ENCODE data around the gene ZNF516.
A peak's percentile ranks its signal among the peaks of the same experiment; 100 is the strongest.

Gene ZNF516

DNA sequence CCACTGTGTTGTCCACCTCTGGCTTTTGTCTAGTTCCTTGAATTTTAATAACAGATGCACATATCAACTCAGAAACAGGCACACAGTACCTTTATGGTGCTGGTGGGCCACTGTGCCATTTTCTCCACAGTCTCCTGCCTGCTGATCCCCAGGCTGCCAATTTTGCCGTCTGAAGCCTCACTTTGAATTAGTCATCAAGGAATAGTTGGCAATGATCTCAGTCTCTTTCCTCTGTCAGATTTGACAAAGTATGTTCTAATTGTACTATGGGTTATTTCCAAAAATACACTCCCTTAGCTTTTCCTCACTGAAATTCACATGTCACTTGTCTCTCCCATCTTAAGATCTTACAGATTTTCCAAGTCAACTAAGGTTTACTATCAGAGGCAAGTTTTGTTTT, 140.7 kb downstream of the ZNF516 start:
- no peak for DNase-seq

DNA sequence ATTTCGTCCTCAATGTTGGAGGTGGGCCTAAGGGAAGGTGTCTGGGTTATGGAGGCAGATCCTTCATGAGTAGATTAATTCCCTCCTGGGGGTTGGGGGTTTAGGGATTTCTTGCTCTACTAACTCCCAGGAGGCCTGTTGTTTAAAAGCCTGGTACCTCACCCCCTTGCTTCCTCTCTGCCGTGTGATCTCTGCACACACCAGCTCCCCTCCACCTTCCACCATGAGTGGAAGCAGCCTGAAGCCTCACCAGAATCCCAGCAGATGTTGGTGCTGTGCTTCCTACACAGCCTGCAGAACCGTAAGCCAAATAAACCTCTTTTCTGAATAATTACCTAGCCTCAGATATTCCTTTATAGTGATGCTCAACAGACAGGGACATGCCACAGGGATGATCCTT, 141.5 kb downstream of the ZNF516 start:
- DNase-seq, result no peak

DNA sequence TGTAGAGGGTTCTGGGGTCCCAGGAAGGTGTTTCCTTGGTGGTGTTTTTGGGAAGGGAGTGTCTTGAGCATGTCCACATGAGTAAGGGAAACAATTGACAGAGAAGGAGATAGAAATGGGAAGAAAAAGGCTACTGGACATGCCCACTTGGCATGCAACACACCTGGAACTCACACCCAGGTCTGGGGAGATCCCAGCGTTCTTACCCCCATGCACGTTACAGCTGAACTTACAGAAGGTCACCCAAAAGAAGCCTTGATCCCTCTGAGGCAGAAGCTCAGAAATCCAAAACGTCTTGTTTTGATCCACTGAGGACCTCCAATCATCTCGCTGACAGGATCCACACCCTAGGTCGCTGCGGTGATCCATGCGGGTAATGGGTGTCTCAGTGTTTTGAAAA, 142.0 kb downstream of the ZNF516 start:
- no peak for DNase-seq

DNA sequence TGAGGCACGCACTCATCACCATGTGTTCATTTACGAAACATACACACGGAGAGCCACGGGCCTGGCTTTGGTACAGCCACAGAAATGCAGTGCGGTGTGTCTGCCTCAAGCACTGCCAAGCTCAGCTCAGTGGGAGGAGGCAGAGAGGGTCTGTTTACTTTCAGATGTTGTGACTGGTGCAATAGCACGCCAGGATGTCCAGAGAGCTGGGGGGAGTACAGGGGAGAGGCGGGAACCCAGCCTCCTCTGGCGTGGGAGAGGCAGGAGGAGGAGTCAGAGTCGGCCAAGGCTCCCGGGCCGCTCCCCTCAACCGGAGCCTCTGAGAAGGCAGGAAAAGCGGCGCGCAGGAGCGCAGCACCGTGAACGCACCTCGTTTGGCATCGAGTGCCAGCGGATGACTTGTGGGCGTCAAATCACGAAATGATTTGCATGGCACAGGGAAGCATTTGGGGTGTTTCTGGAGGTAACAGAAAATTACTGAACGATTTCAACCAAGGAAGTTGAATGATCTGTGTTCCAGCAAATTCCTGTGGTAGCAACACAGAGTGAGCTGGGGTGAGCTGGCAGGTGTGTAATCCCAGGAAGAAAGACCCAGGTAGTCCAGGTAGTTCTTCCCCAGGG, 143.0 kb downstream of the ZNF516 start:
- DNase-seq, result peak; percentile 77

DNA sequence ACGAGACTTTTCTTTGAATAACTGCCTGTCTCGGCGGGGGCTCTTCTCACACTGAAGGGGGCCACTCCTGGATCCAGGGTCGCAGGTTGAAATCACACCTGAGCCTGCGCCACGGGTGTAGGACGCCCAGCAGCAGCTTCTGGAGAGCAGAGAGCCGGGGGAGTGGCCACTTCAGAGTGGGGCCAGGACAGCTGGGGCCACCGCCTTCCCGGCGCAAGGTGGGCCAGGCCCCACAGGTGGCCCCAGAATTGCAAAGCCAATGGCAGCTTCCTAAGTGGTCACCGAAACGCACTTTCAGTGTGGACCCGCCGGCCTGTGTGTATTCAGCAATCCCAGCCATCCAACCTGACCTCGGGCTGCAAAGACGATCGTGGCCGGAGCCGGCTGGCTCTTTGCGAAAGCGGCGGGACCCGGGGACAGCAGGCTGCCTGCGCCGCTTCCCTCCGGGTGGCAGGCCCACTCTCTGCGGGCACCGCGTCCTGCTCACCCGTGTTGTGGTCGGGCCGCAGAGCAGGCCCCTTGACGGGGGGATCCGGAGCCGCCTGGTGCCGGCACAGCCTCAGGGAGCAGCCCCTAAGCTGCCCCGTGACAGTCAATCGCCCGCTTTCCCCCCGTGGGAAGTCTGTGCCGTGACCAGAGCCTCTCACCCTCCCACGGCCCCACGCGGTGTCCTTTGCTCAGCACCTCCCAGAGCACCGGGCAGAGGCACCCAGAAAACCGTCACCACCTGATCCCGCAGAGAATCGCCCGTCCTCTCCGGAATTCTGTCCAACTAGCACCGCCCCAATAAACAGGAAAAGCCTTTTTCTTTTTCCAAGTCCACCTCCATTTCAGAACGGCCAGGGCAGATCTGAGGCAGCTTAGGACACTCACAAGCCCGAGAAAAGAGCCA, 144.7 kb downstream of the ZNF516 start:
- no peak for DNase-seq

DNA sequence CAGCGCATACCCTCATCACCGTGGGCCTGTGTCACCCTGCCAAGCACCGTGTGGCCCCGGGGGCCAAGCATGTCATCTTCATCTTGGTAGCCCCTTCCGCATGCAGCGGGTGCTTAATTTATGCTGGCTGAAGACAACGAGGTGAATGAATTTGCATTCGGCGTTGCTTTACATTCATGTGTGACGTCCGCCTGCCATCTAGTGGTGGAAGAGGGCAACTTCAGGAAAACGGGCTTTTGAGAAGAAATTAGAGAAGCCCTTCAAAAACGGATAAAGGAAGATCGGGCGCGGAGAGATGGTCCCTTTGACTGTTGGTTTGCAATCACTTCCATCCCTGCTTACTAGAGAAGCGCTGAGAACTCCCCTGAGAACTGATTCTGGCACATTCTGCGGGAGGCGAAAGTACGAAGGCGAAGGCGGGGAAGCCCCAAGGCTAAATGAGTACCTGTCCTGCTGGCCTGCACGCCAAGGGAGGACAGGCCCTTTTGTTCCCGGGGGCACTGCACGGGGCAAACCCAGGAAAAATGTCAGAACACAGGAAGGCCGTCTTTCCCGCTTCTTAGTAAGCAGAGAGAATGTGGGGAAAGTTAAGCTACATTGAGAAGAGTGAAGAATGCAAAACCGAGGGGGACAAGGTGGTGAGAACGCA, 145.9 kb downstream of the ZNF516 start:
- peak; percentile 69 for DNase-seq

DNA sequence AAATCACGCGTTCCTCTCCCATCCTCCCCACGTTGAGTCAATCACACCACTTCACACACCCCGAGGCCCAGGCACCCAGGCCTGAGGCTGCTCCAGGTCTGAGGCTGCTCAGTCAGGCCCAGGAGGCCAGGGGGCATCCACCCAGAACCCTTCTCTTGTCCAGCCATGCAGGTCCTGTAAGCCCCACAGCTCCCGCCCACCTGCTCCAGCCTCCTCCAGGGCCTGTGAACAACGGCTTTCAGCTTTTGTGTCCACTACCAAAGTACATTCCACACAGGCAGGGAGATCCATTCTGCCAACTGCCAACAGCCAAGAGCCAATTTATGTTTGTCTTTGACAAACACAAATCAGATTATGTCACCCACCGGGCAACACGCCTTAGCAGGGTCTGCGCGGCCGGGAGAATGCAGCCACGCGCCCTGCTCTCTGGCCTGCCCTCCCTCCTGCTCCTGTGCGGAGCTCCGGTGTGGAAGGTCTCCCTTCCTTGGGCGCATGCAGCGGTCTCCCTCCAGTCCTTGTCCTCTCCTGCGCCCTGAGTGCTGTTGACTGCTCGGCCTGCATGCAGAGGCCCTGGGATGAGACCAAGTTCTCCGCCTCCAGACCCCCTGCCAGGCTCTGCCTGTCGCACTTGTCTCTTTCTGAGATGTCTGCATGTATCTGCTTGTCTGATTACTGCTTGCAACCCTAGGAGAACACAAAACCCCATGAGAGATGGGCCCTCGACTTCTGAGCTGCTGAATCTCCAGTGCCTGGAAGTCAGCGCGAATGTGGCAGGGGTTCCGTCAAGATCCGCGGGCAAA, 146.6 kb downstream of the ZNF516 start:
- no peak for DNase-seq

DNA sequence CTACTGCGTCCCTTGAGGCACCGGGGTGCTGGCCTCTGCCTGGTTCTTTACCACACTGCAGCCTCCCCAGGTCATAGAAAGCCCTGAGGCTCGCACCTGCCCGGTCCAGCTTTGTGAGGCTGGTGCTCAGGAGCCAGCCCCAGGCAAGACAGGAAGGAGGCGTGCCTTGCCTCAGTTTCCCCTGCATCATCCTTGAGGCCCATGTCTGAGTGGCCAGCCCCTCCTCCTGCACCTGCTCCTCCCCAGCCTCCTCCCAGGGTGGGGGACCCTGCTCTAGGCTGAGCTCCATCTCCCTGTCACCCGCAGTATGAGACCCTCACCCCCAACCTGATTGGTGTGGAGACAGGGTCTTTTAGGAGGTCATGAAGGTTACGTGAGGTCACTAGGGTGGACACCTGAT, 147.7 kb downstream of the ZNF516 start:
- DNase-seq, result no peak

DNA sequence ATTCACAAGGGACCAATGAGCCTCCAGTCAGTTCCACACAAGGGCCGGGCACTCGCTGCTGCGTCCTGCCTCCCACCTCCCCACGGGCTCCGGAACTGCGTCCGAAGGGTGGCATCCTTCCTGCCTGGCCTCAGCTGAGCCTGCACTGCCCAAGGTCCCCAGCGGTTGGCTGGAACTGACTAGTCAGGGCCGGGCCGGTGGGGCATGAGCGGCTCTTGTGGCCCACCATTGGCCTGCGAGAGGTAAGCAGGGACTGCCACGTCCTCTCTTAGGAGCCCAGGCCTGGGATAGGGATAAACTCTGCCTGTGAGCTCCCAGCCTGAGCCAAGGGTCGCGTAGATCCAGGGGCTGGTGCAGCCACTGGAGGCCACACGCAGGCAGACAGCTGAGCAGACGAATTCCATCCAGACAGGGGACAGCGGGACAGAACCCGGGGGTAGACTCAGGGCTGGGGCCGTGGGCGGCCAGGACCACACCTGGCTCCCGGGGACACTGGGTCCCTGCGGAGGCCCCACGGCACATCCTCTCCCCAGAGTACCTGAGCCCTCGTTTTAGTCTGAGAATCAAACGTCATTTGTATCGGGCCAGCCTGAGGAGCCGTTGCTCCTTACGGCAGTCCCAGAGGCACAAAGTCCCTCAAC, 148.4 kb downstream of the ZNF516 start:
- DNase-seq, result no peak

DNA sequence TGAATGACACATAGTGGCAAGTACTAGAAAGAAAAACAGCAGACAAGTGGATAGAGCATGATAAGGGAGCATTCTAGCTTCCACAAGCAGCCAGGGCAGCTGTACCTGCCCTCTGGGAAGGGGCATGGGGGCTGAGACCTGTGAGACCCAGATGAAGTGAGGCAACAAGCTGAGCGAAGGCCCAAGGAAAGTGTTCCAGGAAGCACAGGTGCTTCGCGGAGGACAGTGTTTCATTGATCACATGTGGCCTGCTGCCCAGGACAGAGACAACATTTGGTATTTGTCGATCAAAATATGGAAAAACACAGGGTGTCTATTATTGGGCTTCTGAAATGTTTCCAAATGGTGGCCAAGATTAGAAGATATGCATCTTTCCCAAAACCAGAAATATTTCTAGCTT, 149.1 kb downstream of the ZNF516 start:
- DNase-seq, result no peak

DNA sequence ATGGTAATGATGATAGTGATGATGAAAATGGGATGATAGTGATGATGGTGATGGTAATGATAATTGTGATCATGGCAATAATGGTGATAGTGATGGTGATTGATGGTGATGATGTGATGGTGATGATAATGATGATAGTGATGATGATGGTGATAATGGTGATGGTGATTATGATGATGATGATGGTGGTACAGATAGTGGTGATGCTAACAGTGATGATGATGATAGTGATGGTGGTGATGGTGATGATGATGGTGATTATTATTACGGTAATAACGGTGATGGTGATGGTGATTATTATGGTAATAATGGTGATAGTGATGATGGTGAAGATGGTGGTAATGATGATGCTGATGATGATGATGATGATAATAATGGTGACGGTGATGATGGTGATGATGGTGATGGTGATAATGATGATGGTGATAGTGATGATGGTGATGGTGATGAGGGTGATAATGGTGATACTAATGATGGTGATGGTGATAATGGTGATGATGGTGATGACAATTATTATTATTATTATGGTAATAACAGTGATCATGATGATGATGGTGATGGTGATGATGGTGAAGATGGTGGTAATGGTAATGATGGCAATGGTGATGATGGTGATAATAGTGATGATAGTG, 151.0 kb downstream of the ZNF516 start:
- no peak for DNase-seq

DNA sequence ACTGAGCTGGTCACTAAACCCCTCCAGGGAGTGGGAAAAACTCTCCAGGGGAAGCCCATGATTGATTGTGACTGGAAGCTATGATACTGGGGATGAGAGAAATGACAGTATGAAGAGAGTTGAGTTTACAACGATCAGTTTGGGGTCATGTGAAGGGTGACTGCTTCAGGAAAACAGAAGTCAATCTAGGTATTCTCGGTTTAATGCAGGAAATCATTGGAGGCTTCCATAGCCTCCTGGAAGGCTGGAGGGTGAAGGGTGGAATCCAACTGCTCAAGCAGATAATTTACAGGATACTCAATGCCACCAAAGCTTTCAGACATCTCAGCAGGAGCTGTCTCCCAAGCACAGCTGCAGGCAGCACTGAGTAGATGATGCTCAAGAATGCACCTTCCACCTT, 154.6 kb downstream of the ZNF516 start:
- DNase-seq, result no peak

DNA sequence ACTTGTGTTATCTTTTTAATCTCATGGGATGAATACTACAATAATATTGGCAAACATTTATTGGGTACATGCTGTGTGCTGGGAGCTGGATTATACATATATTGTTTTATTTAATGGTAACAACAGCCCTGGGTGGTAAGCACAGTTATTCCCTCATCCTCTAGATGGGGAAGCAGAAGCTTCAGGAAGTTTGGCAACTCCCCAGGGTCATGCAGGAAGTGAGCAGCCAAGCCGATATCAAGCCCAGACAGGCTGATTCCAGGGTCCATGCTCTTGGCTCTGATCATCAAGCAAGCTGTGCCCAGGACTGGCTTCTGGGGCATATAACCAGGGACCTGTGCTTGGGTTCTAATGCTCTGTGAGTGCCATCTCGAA, 155.8 kb downstream of the ZNF516 start:
- no peak for DNase-seq

DNA sequence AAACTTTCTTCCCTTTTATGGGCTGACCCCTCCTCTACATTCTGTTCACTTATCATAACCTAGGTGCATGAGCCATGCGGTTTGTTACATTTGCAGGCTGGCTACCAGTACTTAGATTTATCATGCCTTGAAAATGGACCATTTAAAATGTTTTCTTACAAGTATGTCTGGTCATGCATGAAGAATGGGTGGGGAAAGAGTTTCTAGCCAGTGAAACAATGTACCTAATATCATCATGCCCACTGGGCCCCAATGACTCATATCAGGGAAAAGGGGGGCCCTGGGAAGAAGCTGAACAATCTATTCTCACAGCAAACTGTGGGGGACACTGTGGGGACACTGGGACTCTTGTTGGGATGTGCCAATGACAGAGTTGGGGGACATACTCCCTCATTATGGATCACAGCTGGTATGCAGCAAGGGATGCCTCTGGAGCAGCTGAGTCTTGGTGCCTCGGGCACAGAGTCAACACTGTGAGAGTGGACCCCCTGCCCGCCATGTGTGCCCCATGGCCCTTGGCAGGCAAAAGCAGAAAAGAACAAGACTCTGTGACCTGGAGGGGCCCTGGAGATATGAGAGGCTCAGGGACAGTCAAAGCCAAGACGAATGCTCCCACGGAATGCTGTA, 156.3 kb downstream of the ZNF516 start:
- no peak for DNase-seq

DNA sequence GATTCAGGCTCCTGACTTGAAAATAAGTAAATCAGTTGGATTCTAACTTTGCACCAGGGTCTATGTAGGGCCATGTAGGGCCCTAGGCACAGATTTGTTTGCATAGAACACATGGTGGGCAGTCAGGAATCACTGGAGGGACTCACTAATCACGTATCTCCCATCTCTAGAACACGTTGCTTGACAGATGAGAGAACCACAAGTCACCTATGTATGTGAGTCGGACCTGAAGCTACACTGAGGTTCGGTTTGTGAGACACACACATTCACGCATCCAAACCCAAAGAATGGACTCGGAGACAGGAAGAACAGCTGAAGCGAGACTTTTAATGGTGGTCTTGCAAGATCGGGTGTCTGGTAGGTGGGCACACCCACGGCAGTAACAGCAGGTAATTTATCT, 157.0 kb downstream of the ZNF516 start:
- no peak for DNase-seq

DNA sequence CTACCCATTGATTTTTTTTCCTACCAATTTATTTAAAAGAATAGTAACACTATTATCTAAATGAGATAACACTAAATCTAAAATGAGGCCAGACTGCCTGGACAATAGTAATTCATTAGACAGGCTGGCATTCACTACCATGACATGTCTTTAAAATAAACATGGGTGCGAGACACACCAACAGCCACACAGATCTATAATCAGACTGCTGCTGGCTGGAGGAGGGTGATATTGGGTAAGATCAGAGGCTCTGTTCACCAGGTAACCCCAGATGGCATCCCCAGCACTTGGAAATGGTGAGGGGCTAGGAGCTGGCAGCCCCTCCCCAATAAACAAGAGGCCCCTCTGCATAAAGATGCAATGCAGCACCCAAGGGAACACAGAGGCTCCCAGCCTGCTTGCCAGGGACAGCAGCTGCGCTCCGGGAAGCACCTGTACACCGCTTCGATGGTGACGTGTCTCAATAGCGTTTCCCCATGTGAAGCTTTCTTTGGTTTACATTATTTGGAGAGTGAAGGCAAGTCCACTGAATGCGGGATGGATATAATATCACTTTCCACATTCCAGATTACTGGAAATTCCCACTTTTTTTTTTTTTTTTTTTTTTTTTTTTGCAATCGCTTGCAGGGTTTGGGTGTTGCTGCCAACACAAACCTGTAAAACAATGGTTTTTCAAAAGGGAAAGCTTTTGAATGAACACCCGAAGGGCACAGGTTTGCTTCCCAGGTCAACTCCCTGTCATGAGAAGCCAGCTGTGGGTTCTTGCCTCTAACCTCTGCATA, 159.0 kb downstream of the ZNF516 start:
- no peak for DNase-seq

DNA sequence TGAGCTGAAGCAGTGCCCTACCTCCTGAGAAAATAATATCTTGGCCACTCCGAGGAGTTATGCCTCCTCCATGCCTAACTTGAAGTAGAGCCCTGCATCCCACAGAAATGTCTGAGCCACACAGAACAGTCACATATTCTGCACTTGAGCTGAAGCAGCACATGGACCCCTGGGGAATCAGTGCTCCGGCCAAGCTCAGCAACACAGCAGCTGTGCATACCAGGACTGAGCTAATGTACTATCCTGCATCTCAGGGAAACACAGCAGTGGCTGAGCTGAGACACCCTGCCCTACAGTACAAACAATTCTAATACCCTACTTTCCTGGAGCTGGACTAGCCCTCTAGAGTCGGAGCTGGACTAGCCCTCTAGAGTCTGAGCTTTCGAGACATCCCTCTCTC, 166.9 kb downstream of the ZNF516 start:
- DNase-seq, result peak; percentile 80

DNA sequence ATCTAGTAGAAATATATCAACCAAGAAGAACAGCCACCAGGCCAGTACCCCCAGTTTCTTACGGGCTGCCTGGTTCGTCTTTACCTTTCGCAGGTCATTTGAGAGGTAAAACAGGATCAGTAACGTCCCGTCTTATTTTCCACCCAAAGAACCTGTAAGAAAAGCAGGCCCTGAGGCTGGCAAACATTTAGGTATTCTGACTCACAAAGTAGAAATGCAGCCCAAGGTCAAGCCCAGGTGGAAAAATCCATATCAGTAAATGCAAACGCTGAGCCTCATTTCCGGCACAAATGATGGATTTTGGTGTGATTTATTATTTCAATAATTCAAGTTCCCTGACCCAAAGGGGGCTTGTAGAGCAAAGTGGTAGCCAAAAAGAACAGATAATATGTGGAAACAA, 171.2 kb downstream of the ZNF516 start:
- no peak for DNase-seq

DNA sequence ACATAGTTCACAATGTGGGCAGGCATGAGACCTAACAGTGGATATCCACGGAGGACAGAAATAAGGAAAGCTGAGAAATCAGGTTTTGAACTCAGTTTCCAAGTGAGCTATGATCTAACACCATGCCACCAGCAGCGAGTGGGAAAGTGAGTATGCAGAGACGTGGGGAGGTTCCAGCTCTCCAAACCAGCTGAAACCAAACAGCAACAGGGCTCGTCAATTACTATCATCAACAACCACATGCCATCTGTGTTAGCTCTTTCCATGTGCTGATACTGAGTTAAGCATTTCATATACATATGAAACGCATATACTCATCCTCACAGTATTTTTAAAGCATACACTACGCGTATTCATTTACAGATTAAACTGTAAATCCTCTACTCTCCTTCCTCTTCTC, 172.4 kb downstream of the ZNF516 start:
- no peak for DNase-seq

DNA sequence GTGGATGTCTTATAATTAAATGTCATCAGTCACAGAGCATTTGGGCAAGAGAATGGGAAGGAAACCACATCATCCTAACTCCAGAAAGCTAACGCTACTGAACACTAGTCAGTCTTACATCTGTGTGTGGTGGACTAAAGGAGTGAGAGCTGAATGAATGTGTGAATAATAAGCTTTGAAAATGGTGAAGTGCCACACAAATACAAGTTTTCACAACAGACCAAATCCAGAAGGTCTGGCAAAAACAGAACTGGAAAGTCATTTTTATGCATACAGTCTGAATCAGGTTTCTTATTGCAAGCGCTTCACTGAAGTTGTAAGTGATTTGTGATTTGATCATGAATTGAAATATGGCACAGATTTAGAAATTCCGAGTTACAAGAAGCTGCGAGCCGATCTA, 175.7 kb downstream of the ZNF516 start:
- DNase-seq, result no peak

DNA sequence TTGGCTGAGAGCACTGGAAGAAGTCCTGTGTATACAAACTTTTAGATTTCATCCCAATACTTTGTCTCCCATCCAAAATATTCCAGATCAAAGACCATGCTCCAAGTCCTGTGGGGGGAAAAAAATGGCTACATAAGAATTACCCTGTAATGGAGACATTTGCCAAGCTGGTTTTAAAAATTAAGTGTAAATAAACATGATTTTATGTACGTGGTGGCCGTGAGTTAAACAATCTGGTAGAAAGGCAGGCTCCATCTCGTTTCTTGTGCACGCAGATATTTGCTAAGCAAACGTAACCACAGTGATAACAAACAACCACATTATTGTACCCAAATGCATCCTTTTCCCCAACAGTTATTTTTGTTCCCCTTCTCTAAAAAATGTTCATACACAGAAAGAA, 176.4 kb downstream of the ZNF516 start:
- DNase-seq, result no peak

Measured in left hindlimb (tissue), 1 donor.